Measurements from ENCODE around the gene SFMBT2.

DNA sequence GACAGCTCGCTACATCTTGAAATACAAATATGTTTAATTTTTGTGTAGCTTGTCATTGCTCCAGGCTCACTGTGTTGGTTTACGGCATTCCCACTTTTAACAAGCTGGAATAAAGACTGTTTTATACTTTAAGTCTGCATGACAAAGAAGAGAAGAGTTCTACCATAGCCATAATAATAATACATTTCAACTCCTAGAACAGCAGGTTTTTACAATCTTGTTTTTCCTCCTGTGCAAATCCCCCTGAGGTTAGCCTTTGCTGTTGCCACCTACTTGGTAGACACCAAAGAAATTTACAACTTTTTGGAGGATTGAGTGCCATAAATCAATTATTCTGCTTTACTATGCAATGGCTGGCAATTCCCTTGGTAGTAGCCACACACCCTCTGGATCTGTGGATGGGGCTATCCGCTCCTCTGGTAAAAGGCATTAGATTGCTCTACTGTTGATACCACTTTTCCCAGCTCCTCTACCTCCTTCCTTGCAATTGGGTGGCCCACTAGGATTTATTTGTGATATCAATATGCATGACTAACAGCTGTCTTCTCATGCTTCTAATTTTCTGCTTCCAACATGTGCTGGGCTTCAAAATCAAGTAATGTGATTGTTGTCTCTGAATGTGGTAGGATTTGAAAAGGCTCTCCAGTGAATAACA is 60.2 kb downstream of the SFMBT2 start:
- TF ChIP-seq, protein P1, sequence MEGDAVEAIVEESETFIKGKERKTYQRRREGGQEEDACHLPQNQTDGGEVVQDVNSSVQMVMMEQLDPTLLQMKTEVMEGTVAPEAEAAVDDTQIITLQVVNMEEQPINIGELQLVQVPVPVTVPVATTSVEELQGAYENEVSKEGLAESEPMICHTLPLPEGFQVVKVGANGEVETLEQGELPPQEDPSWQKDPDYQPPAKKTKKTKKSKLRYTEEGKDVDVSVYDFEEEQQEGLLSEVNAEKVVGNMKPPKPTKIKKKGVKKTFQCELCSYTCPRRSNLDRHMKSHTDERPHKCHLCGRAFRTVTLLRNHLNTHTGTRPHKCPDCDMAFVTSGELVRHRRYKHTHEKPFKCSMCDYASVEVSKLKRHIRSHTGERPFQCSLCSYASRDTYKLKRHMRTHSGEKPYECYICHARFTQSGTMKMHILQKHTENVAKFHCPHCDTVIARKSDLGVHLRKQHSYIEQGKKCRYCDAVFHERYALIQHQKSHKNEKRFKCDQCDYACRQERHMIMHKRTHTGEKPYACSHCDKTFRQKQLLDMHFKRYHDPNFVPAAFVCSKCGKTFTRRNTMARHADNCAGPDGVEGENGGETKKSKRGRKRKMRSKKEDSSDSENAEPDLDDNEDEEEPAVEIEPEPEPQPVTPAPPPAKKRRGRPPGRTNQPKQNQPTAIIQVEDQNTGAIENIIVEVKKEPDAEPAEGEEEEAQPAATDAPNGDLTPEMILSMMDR (IDR thresholded peaks at IDR 0.05 in 2 of 3, conservative IDR thresholded peaks at IDR 0.05 in 1 of 3; ENCODE audit: borderline replicate concordance in 1 of 3, insufficient read depth in 1 of 3, low read depth in 2 of 3, low read length in 2 of 3): no peak
- no peak for TF ChIP-seq EGR1 (IDR thresholded peaks at IDR 0.05; ENCODE audit: low read depth)
- no peak for TF ChIP-seq POLR2AphosphoS5 (IDR thresholded peaks at IDR 0.05; ENCODE audit: low read depth, low read length)
- no peak for TF ChIP-seq RAD21 (IDR thresholded peaks at IDR 0.05; ENCODE audit: low read depth)
- TF ChIP-seq TCF7L2 (IDR thresholded peaks at IDR 0.05; ENCODE audit: borderline replicate concordance, extremely low read depth, insufficient read depth, insufficient read length): no peak
- TF ChIP-seq EZH2phosphoT487 (IDR thresholded peaks at IDR 0.05; ENCODE audit: borderline replicate concordance): no peak
- TF ChIP-seq EZH2 (IDR thresholded peaks at IDR 0.05): no peak
- TF ChIP-seq POLR2A (IDR thresholded peaks at IDR 0.05; ENCODE audit: borderline replicate concordance, extremely low read depth, insufficient read depth, insufficient read length): no peak
- TF ChIP-seq, protein P2, sequence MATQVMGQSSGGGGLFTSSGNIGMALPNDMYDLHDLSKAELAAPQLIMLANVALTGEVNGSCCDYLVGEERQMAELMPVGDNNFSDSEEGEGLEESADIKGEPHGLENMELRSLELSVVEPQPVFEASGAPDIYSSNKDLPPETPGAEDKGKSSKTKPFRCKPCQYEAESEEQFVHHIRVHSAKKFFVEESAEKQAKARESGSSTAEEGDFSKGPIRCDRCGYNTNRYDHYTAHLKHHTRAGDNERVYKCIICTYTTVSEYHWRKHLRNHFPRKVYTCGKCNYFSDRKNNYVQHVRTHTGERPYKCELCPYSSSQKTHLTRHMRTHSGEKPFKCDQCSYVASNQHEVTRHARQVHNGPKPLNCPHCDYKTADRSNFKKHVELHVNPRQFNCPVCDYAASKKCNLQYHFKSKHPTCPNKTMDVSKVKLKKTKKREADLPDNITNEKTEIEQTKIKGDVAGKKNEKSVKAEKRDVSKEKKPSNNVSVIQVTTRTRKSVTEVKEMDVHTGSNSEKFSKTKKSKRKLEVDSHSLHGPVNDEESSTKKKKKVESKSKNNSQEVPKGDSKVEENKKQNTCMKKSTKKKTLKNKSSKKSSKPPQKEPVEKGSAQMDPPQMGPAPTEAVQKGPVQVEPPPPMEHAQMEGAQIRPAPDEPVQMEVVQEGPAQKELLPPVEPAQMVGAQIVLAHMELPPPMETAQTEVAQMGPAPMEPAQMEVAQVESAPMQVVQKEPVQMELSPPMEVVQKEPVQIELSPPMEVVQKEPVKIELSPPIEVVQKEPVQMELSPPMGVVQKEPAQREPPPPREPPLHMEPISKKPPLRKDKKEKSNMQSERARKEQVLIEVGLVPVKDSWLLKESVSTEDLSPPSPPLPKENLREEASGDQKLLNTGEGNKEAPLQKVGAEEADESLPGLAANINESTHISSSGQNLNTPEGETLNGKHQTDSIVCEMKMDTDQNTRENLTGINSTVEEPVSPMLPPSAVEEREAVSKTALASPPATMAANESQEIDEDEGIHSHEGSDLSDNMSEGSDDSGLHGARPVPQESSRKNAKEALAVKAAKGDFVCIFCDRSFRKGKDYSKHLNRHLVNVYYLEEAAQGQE (IDR thresholded peaks at IDR 0.05; ENCODE audit: low read depth): no peak
- no peak for TF ChIP-seq YY1 (IDR thresholded peaks at IDR 0.05; ENCODE audit: extremely low read depth, insufficient replicate concordance, low read depth, low read length)
- TF ChIP-seq, protein P3, sequence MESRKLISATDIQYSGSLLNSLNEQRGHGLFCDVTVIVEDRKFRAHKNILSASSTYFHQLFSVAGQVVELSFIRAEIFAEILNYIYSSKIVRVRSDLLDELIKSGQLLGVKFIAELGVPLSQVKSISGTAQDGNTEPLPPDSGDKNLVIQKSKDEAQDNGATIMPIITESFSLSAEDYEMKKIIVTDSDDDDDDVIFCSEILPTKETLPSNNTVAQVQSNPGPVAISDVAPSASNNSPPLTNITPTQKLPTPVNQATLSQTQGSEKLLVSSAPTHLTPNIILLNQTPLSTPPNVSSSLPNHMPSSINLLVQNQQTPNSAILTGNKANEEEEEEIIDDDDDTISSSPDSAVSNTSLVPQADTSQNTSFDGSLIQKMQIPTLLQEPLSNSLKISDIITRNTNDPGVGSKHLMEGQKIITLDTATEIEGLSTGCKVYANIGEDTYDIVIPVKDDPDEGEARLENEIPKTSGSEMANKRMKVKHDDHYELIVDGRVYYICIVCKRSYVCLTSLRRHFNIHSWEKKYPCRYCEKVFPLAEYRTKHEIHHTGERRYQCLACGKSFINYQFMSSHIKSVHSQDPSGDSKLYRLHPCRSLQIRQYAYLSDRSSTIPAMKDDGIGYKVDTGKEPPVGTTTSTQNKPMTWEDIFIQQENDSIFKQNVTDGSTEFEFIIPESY (IDR thresholded peaks at IDR 0.05; ENCODE audit: extremely low read depth, insufficient replicate concordance, low read length): no peak
- no peak for TF ChIP-seq ZFX (IDR thresholded peaks at IDR 0.05)

Data from HCT116 (cell line).